Measurements from ENCODE around the gene QTRT2. TPM values are rescaled to one million over a fixed set of nuclear protein-coding genes. Genes with fewer than 3 reads are reported as not detected.

QTRT2 gene
- total and polyA plus RNA-seq, 9 of the 15 experiments (the other 6 are each of a cell fraction or from before 2014, with no cell fraction given) = 10.2 to 25.1 (median 17.3) TPM

DNA sequence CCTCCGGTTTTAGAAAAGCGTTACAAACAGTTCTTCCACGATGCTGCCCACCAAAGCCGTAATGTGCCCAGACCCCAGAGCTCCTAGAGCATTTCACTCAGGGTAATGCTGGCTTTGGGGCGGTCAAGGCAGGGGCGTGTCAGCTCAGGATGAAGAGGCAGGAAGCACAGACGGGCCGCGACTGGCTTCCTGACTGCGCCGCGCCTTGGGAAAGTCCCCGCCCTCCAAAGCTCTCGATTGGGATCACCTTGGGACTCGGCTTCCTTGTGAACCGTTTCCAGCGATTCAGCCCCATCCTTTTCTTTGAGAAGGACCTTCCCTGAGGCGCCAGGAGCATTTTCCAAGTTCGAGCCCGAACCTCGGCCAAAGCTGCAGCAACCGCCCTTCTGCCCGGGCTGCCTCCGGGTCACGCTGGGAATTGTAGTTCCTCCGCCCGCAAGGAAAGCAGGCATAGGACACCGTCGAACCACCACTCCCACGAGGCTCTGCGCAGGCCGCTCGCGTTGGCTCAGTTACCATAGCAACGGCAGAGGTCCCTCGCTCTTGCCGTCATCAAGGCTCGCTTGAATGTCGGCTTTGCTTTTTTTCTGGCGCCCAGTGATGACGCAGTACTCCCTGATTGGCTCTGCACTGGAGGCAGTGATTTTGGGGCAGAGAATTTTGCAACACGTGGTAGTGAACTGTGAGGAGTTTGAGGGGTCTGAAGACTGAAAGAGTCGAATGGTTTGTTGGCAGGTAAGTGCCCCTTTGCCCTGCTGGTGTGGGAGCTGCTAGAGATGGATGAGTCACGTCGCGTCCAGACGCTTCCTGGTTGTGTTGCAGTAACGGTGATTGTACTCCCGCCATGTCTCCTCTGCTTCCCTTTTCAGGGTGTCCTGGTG lies at the start of gene QTRT2, which contains the start of gene CCDC191 (continued):
- TF ChIP-seq RHOXF2B (CRISPR knock-in tag; conservative IDR thresholded peaks at IDR 0.05) (no peak), MAFF (IDR thresholded peaks at IDR 0.05; ENCODE audit: low read length) (no peak), MECOM (CRISPR knock-in tag; IDR thresholded peaks at IDR 0.05) (no peak), NR3C1 (CRISPR knock-in tag; IDR thresholded peaks at IDR 0.05) (no peak), CXXC5 (CRISPR knock-in tag; IDR thresholded peaks at IDR 0.05) (peak; percentile 65), BDP1 (IDR thresholded peaks at IDR 0.05; ENCODE audit: insufficient read depth, insufficient read length) (no peak), POLR2AphosphoS5 (IDR thresholded peaks at IDR 0.05; ENCODE audit: control insufficient read depth, insufficient read depth, low read depth, low read length) (no peak), HNRNPUL1 (IDR thresholded peaks at IDR 0.05; ENCODE audit: low read length) (no peak), ZSCAN29 (IDR thresholded peaks at IDR 0.05) (no peak), SMAD3 (CRISPR knock-in tag; conservative IDR thresholded peaks at IDR 0.05) (no peak), HOXB6 (CRISPR knock-in tag; IDR thresholded peaks at IDR 0.05; ENCODE audit: borderline replicate concordance) (no peak), ZNF431 (CRISPR knock-in tag; IDR thresholded peaks at IDR 0.05) (no peak), ELF1 (tag; IDR thresholded peaks at IDR 0.05) (peak; percentile 77), RFX5 (IDR thresholded peaks at IDR 0.05; ENCODE audit: low read depth, low read length) (no peak), GABPA (tag; conservative IDR thresholded peaks at IDR 0.05; ENCODE audit: low read depth) (peak; percentile 50), ZNF384 (IDR thresholded peaks at IDR 0.05; ENCODE audit: low read depth, low read length) (peak; percentile 65; the same call in 1 of the 2 replicates), CEBPB (tag; IDR thresholded peaks at IDR 0.05) (peak; percentile 86), RAD51 (IDR thresholded peaks at IDR 0.05; ENCODE audit: borderline replicate concordance, low read depth) (peak; percentile 19; the same call in 1 of the 2 replicates), TAF1 (IDR thresholded peaks at IDR 0.05; ENCODE audit: control insufficient read depth, extremely low read depth, insufficient read depth, low read length, severe bottlenecking) (no peak)
- TF ChIP-seq, protein P1, sequence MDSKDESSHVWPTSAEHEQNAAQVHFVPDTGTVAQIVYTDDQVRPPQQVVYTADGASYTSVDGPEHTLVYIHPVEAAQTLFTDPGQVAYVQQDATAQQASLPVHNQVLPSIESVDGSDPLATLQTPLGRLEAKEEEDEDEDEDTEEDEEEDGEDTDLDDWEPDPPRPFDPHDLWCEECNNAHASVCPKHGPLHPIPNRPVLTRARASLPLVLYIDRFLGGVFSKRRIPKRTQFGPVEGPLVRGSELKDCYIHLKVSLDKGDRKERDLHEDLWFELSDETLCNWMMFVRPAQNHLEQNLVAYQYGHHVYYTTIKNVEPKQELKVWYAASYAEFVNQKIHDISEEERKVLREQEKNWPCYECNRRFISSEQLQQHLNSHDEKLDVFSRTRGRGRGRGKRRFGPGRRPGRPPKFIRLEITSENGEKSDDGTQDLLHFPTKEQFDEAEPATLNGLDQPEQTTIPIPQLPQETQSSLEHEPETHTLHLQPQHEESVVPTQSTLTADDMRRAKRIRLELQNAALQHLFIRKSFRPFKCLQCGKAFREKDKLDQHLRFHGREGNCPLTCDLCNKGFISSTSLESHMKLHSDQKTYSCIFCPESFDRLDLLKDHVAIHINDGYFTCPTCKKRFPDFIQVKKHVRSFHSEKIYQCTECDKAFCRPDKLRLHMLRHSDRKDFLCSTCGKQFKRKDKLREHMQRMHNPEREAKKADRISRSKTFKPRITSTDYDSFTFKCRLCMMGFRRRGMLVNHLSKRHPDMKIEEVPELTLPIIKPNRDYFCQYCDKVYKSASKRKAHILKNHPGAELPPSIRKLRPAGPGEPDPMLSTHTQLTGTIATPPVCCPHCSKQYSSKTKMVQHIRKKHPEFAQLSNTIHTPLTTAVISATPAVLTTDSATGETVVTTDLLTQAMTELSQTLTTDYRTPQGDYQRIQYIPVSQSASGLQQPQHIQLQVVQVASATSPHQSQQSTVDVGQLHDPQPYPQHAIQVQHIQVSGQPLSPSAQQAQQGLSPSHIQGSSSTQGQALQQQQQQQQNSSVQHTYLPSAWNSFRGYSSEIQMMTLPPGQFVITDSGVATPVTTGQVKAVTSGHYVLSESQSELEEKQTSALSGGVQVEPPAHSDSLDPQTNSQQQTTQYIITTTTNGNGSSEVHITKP (IDR thresholded peaks at IDR 0.05; ENCODE audit: partially characterized antibody) = no peak
- TF ChIP-seq, protein P2, sequence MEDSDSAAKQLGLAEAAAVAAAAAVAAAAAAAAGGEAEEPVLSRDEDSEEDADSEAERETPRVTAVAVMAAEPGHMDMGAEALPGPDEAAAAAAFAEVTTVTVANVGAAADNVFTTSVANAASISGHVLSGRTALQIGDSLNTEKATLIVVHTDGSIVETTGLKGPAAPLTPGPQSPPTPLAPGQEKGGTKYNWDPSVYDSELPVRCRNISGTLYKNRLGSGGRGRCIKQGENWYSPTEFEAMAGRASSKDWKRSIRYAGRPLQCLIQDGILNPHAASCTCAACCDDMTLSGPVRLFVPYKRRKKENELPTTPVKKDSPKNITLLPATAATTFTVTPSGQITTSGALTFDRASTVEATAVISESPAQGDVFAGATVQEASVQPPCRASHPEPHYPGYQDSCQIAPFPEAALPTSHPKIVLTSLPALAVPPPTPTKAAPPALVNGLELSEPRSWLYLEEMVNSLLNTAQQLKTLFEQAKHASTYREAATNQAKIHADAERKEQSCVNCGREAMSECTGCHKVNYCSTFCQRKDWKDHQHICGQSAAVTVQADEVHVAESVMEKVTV (CRISPR knock-in tag; IDR thresholded peaks at IDR 0.05) = no peak
- TF ChIP-seq, protein P3, sequence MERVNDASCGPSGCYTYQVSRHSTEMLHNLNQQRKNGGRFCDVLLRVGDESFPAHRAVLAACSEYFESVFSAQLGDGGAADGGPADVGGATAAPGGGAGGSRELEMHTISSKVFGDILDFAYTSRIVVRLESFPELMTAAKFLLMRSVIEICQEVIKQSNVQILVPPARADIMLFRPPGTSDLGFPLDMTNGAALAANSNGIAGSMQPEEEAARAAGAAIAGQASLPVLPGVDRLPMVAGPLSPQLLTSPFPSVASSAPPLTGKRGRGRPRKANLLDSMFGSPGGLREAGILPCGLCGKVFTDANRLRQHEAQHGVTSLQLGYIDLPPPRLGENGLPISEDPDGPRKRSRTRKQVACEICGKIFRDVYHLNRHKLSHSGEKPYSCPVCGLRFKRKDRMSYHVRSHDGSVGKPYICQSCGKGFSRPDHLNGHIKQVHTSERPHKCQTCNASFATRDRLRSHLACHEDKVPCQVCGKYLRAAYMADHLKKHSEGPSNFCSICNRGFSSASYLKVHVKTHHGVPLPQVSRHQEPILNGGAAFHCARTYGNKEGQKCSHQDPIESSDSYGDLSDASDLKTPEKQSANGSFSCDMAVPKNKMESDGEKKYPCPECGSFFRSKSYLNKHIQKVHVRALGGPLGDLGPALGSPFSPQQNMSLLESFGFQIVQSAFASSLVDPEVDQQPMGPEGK (CRISPR knock-in tag; IDR thresholded peaks at IDR 0.05; ENCODE audit: borderline replicate concordance) = no peak

All from K562 (cell line).